ENCODE measurements around the gene RNU1-4.
"Not testable (repeated sequence)": the region's sequence is repeated elsewhere in the genome, so short reads cannot be mapped to it uniquely, and the experiment has no call there.

- not testable (repeated sequence) for TF ChIP-seq CTCF, POLR2A (IDR thresholded peaks at IDR 0.05)
Observed at GRCh38 chr1:16784955-16785354, 44.6 kb downstream of the RNU1-4 start.

Measured in uterus (tissue), 2 donors.